Motor neuron (in vitro differentiated cells): ENCODE data around the gene CHN1. TPM values are rescaled to one million over a fixed set of nuclear protein-coding genes. Genes with fewer than 3 reads are reported as not detected.

Experiments
- ATAC-seq, 8 experiments: fragments of 200-7000 bp; cut with Tn5 transposase; replicated peaks in 6 of 8; 2 replicates each; pipeline ENCODE4 v1.8.0; 2021; ENCODE audit warnings: mild to moderate bottlenecking in 8 of 8, moderate library complexity in 8 of 8
- H3K27ac ChIP-seq, 2 donors: fragments of 250-450 bp; sonication (Bioruptor Pico); 2 replicates each; pipeline ENCODE4 v1.9.0; 2021; ENCODE audit warnings: antibody characterized with exemption in 2 of 2, mild to moderate bottlenecking in 2 of 2, moderate library complexity in 1 of 2
- H3K4me1 ChIP-seq, 2 donors: fragments of 250-450 bp; sonication (Bioruptor Pico); replicated peaks in 1 of 2; 2 replicates each; pipeline ENCODE4 v1.6.1; 2021; ENCODE audit warnings: antibody characterized with exemption in 2 of 2, mild to moderate bottlenecking in 2 of 2, moderate library complexity in 1 of 2
- H3K4me3 ChIP-seq, 5 donors: fragments of 250-450 bp; sonication (Bioruptor Pico); 2 replicates each; pipeline ENCODE4 v1.9.0; 2021; ENCODE audit warnings: antibody characterized with exemption in 5 of 5, mild to moderate bottlenecking in 5 of 5, moderate library complexity in 4 of 5
- WGBS, 10 experiments: fragments of 450-650 bp; shearing (Covaris generic); methylation state at CpG; one replicate each; pipeline ENCODE4 v1.0.0; 2022; 5-methylcytosine and 5-hydroxymethylcytosine counted together
- in situ Hi-C, 9 experiments: fragments of 400-800 bp; cut with MboI; loops; one replicate each; pipeline ENCODE4 v1.15.0; 2021; ENCODE audit warnings: low sequenced_read_pairs in 9 of 9, low pct_unique_long_range_greater_than_20kb in 2 of 9; ENCODE audit not compliant: unreplicated experiment in 9 of 9
- total RNA-seq, 8 experiments: library from RNA; unstranded; fragments of 300-600 nt; gene quantifications; 2 replicates each; pipeline versions ENCODE4 v1.2.3 to v1.2.4, GENCODE V29; 2022

CHN1 gene
- total RNA-seq, 8 experiments from 2014 or later, result 82.3 to 257 (median 108) TPM

- 9 to 60% (median 26%) methylated on average over 1 to 5 of the region's 5 CpGs for WGBS, 10 experiments
- H3K4me3 ChIP-seq, result no peak overlapping the region
These were observed 39.0 kb downstream of the CHN1 start for GRCh38 chr2:174965992-174966744.

GRCh38 chr2:174965551-174965950 lies 39.6 kb downstream of the CHN1 start:
- Histone ChIP-seq H3K27ac (peak overlapping the region in 1 of 2 donors; percentile 21), H3K4me1 (peaks cover 20 to 25% of the 10 kb centered on the region in 2 donors), H3K4me3 (no peak overlapping the region)
- ATAC-seq, result no peak
- 32 to 97% (median 81%) methylated on average over 1 to 3 of the region's 3 CpGs for WGBS, 10 experiments
- in situ Hi-C loops, result no loop called here

More at GRCh38 chr2:174965992-174966744, 39.0 kb downstream of the CHN1 start:
- in situ Hi-C loops, result no loop called here
- Histone ChIP-seq H3K27ac (peak overlapping the region; percentile 21 to 40), H3K4me1 (peaks cover 20 to 25% of the 10 kb centered on the region in 2 donors)
- ATAC-seq, result peak in 3 of 8 experiments; percentile 10 to 50 (median 20)

DNA sequence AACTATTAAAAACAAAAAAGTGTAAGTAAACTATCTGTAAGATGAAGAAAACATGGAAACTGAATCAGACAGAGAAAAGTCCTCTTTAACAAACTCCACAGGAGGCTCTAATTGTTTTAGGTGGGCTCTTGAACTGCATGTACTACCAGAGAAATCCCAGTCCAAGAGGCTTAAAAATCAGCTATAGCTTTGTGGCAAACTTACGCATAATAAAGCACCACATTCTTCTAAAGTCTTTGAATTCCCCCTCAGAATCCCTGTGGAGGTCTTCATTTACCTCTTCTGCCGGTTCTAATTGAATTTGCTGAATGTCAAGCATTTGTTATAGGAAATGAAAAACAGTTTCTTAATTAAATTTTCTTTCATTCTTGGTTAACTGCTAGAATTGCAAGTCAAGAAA lies 40.8 kb downstream of the CHN1 start:
- in situ Hi-C loops, result no loop called here
- WGBS, 10 experiments, result 29 to 97% (median 49%) methylated on average over 1 to 2 of the region's 2 CpGs
- Histone ChIP-seq H3K27ac (peak overlapping the region in 1 of 2 donors; percentile 1), H3K4me3 (no peak overlapping the region), H3K4me1 (peaks cover 26 to 31% of the 10 kb centered on the region in 2 donors)
- no peak for ATAC-seq

- Histone ChIP-seq H3K4me3 (no peak overlapping the region), H3K27ac (peak overlapping the region in 1 of 2 donors; percentile 23), H3K4me1 (peaks cover 24 to 31% of the 10 kb centered on the region in 2 donors)
- in situ Hi-C loops, result no loop called here
- 71 to 97% (median 84%) methylated on average over 1 to 7 of the region's 7 CpGs for WGBS, 10 experiments
- ATAC-seq, result no peak
These were observed 41.5 kb downstream of the CHN1 start for GRCh38 chr2:174963437-174964400.

DNA sequence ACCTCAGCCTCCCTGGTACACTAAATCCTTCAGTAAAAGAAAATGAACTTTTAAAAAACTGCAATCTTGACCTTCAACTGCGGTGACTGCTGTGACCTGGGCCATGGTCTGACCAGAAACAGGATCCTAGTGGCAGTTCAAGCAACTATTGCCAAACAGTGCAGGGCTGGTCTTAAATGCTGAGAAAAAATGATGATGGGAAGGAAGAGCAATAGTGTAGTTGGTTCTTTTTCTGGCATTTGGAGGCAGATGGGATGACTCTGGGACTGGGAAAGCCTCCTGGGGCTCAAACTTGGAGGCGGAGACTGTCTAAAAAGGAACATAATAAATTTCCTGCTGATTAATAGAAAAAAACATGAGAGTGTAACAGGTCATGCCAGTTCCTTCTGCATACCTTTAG lies 45.4 kb downstream of the CHN1 start:
- WGBS, 10 experiments, result 27 to 100% (median 77%) methylated on average over 1 to 2 of the region's 2 CpGs; no CpG with 5 or more reads in 2 of the 10 experiments
- Histone ChIP-seq H3K4me1 (peaks cover 13 to 14% of the 10 kb centered on the region in 2 donors), H3K27ac (no peak overlapping the region), H3K4me3 (no peak overlapping the region)
- peak in 2 of 8 experiments; percentile 26 to 36 for ATAC-seq
- in situ Hi-C loops, result no loop called here

DNA sequence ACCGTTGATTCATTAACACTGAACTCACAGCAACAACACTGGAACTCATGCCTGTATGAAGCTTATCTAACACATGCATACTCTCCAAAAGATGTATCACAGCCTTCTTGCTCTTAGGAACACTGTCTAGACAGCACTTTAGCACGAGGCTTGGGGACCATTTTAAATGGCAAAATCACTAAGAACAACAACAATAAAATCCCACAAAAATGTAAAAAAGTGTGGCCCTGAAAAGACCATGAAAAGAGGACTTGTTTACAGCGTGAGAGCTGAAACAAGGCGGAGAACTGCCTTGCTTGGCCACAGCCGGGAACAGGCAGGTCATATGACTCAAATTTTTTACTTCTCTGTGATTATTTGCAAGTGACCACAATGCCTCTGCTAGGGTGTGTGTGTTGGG lies 48.1 kb downstream of the CHN1 start:
- WGBS, 10 experiments, result 50 to 100% (median 81%) methylated on average over 1 to 5 of the region's 5 CpGs; no CpG with 5 or more reads in 1 of the 10 experiments
- in situ Hi-C loops, result no loop called here
- Histone ChIP-seq H3K4me1 (peaks cover 9 to 11% of the 10 kb centered on the region in 2 donors), H3K4me3 (no peak overlapping the region), H3K27ac (no peak overlapping the region)
- peak in 2 of 8 experiments; percentile 80 to 90 for ATAC-seq

DNA sequence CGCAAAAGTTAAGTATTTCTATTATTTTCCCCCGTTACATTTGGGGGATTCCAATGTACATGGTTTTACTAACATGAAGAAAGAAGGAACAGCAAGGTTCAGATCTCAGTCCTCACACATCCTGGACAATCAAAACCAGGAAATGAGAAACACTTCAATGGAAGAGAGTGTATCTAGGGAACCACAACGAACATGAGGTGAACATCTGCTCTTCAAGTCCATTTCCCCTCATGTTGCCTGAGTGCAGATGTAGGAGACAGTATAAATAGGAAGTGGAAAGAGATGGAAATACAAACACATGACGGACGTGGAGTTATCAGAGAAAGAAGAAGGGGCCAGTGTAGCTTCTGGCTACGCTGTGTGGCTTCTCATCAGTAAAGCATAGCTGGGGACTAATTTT lies 52.6 kb downstream of the CHN1 start:
- Histone ChIP-seq H3K4me1 (peaks cover 0 to 5% of the 10 kb centered on the region in 2 donors), H3K4me3 (no peak overlapping the region), H3K27ac (no peak overlapping the region)
- peak in 1 of 8 experiments; percentile 58 for ATAC-seq
- in situ Hi-C loops, result no loop called here
- WGBS, 10 experiments, result 33 to 100% (median 80%) methylated on average over 2 to 6 of the region's 6 CpGs; no CpG with 5 or more reads in 1 of the 10 experiments

- peaks cover 0 to 5% of the 10 kb centered on the region in 2 donors for H3K4me1 ChIP-seq
- in situ Hi-C loops, result no loop called here
- ATAC-seq, result peak in 1 of 8 experiments; percentile 39
These were observed 53.4 kb downstream of the CHN1 start for GRCh38 chr2:174951745-174952144.

GRCh38 chr2:174949988-174950687 lies 55.0 kb downstream of the CHN1 start:
- Histone ChIP-seq H3K4me3 (no peak overlapping the region), H3K4me1 (peaks cover 0 to 5% of the 10 kb centered on the region in 2 donors), H3K27ac (no peak overlapping the region)
- in situ Hi-C loops, result no loop called here
- no peak for ATAC-seq
- WGBS, 10 experiments, result 83 to 100% (median 100%) methylated on average over 2 to 8 of the region's 8 CpGs; no CpG with 5 or more reads in 1 of the 10 experiments

More at GRCh38 chr2:174951745-174952144, 53.4 kb downstream of the CHN1 start:
- WGBS, 10 experiments, result 13 to 100% (median 75%) methylated on average over 1 of the region's 1 CpG; no CpG with 5 or more reads in 3 of the 10 experiments
- Histone ChIP-seq H3K27ac (no peak overlapping the region), H3K4me3 (no peak overlapping the region)

DNA sequence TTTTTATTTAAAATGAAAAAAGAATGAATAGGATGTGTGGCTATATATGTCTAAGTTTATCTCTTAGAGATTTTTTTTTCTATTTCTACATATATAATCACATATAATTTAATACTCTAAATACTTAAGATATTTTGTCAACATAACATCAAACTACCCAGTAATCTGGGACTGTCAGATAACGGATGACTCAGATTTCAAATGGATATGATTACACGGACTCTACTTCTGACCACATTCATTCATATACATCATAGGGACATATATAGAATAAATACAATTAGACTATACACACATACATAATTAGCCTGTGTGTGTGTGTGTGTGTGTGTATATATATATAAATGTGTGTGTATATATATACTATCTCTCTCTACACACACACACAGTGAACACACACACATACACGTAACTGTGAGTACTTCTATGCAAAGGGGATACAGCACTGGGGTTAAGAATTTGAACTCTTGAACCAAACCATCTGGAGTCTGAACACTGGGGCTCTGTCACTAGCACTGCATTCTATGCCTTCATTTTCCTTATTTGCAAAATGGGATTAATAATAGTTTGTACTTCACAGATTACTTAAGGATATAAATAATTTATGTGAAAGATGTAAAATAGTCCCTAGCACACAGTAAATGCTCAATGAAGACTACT lies 59.5 kb downstream of the CHN1 start:
- Histone ChIP-seq H3K4me3 (no peak overlapping the region), H3K27ac (no peak overlapping the region), H3K4me1 (no peaks in the 10 kb centered on the region)
- WGBS, 10 experiments, result 20 to 100% (median 73%) methylated on average over 1 to 3 of the region's 3 CpGs; no CpG with 5 or more reads in 2 of the 10 experiments
- ATAC-seq, result no peak
- in situ Hi-C loops, result no loop called here

GRCh38 chr2:174939046-174939445 lies 66.1 kb downstream of the CHN1 start:
- WGBS, 10 experiments, result 50 to 100% (median 89%) methylated on average over 1 of the region's 1 CpG
- peak in 6 of 8 experiments; percentile 29 to 57 (median 36) for ATAC-seq
- H3K4me1 ChIP-seq, result no peaks in the 10 kb centered on the region
- in situ Hi-C loops, result no loop called here
- H3K27ac ChIP-seq, result no peak overlapping the region
- H3K4me3 ChIP-seq, result no peak overlapping the region

GRCh38 chr2:174931724-174932123 lies 73.5 kb downstream of the CHN1 start:
- in situ Hi-C loops, result no loop called here
- no peak for ATAC-seq
- H3K4me3 ChIP-seq, result no peak overlapping the region
- no peaks in the 10 kb centered on the region for H3K4me1 ChIP-seq
- no peak overlapping the region for H3K27ac ChIP-seq
- 40 to 100% (median 90%) methylated on average over 1 to 3 of the region's 3 CpGs; no CpG with 5 or more reads in 1 of the 10 experiments for WGBS, 10 experiments
